ENCODE results near the gene UMPS. TPM values are rescaled to one million over a fixed set of nuclear protein-coding genes. Genes with fewer than 3 reads are reported as not detected.
"Not testable (repeated sequence)": the region's sequence is repeated elsewhere in the genome, so short reads cannot be mapped to it uniquely, and the experiment has no call there.

Gene UMPS
- polyA plus RNA-seq, 1 donor: 30.2 TPM

DNA sequence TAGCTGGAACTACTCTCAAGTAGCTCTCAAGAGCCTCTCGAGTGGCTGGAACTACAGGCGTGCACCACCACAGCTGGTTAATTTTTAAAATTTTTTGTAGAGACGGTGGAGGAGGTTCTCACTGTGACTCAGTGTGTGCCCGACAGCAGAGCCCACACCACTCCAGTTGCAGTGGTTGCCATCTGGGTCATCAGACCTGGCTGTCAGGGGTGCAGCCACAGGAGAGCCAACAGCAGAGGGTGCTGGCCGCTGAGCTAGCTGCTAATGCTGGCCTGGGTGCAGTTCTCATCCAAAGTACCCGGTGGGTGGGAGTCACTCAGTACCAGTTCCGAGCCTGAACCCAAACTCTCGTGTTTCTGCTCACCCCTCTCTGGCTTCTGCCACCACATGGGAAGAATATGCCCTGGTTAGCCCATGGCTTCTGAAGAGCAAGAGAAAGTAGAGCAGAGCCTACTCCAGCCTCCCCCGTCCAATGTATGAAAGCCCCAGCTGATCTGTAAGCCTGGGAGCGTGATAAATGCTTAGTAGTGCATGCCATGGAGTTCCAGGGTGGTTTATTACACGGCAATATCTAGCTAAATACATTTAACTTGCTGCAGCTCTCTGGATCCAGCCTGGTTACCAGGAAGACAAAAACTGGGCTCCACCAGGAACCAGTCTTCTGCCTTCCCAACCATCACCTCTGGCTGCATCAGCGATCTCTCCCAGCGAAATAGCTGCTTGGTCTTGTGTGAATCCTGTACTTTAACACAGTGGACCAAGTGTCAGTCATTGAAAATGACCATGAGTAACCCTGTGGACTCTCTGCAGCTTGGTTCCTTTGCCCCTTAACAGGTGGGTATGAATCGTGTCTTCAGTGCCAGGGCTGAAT, 17.1 kb downstream of the UMPS start:
- peaks cover 11% of the 10 kb centered on the region for H3K4me1 ChIP-seq (ENCODE audit: control insufficient read depth, insufficient read depth, low read length)
- H3K4me3 ChIP-seq (ENCODE audit: low read length): no peak overlapping the region
- DNase-seq: no peak
- peaks cover 39% of the 10 kb centered on the region for H3K36me3 ChIP-seq (ENCODE audit: control insufficient read depth, insufficient read depth, low read length)
- no peak overlapping the region for H3K27ac ChIP-seq (ENCODE audit: low read length)
- no peaks in the 10 kb centered on the region for H3K9me3 ChIP-seq (ENCODE audit: control insufficient read depth, low read depth, low read length)
- no peaks in the 10 kb centered on the region for H3K27me3 ChIP-seq (ENCODE audit: control insufficient read depth, insufficient read depth, low read length)
- no CpG with 5 or more reads among the region's 14 CpGs for WGBS (ENCODE audit: insufficient coverage, low lambda C conversion rate)

GRCh38 chr3:124748560-124749198, 18.4 kb downstream of the UMPS start:
- no peak for DNase-seq
- Histone ChIP-seq H3K27ac (ENCODE audit: low read length) (no peak overlapping the region), H3K4me1 (ENCODE audit: control insufficient read depth, insufficient read depth, low read length) (peaks cover 11% of the 10 kb centered on the region), H3K4me3 (ENCODE audit: low read length) (no peak overlapping the region), H3K9me3 (ENCODE audit: control insufficient read depth, low read depth, low read length) (no peaks in the 10 kb centered on the region), H3K36me3 (ENCODE audit: control insufficient read depth, insufficient read depth, low read length) (peaks cover 37% of the 10 kb centered on the region), H3K27me3 (ENCODE audit: control insufficient read depth, insufficient read depth, low read length) (no peaks in the 10 kb centered on the region)
- no CpG with 5 or more reads among the region's 8 CpGs for WGBS (ENCODE audit: insufficient coverage, low lambda C conversion rate)

GRCh38 chr3:124749877-124750276, 19.6 kb downstream of the UMPS start:
- peaks cover 25% of the 10 kb centered on the region for H3K36me3 ChIP-seq (ENCODE audit: control insufficient read depth, insufficient read depth, low read length)
- H3K27me3 ChIP-seq (ENCODE audit: control insufficient read depth, insufficient read depth, low read length); H3K27ac ChIP-seq (ENCODE audit: low read length); DNase-seq; H3K9me3 ChIP-seq (ENCODE audit: control insufficient read depth, low read depth, low read length); H3K4me3 ChIP-seq (ENCODE audit: low read length): not testable (repeated sequence)
- H3K4me1 ChIP-seq (ENCODE audit: control insufficient read depth, insufficient read depth, low read length): peaks cover 11% of the 10 kb centered on the region
- WGBS (ENCODE audit: insufficient coverage, low lambda C conversion rate): no CpG with 5 or more reads among the region's 27 CpGs

- no peak for DNase-seq
- H3K4me3 ChIP-seq (ENCODE audit: low read length): no peak overlapping the region
- H3K27me3 ChIP-seq (ENCODE audit: control insufficient read depth, insufficient read depth, low read length): no peaks in the 10 kb centered on the region
- WGBS (ENCODE audit: insufficient coverage, low lambda C conversion rate): no CpG with 5 or more reads among the region's 5 CpGs
- H3K27ac ChIP-seq (ENCODE audit: low read length): no peak overlapping the region
- H3K36me3 ChIP-seq (ENCODE audit: control insufficient read depth, insufficient read depth, low read length): peaks cover 11% of the 10 kb centered on the region
- no peaks in the 10 kb centered on the region for H3K4me1 ChIP-seq (ENCODE audit: control insufficient read depth, insufficient read depth, low read length)
- H3K9me3 ChIP-seq (ENCODE audit: control insufficient read depth, low read depth, low read length): no peaks in the 10 kb centered on the region
Measured at GRCh38 chr3:124751501-124751900, 21.2 kb downstream of the UMPS start.

DNA sequence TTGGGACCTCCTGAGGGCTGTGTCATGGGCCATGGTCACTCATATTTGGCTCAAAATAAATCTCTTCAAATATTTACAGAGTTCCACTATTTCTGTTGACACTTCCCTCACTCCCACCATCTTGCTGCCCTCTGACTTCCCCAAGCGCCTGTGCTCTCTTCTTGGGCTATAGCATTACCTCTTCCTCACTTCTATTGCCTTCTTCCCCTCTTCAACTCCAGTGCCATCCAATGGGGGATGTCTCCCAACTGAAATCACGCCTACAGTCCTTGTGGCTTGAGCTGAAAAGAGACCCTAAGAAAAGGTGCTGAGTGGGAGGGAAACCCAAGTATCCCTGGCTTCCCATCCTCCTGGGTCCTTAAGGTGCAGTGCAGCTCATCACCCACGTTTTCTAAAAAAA, 21.8 kb downstream of the UMPS start:
- H3K4me1 ChIP-seq (ENCODE audit: control insufficient read depth, insufficient read depth, low read length): no peaks in the 10 kb centered on the region

GRCh38 chr3:124757926-124758325, 27.7 kb downstream of the UMPS start:
- not testable (repeated sequence) for H3K4me3 ChIP-seq (ENCODE audit: low read length); H3K36me3 ChIP-seq (ENCODE audit: control insufficient read depth, insufficient read depth, low read length); H3K27ac ChIP-seq (ENCODE audit: low read length); H3K4me1 ChIP-seq (ENCODE audit: control insufficient read depth, insufficient read depth, low read length); H3K9me3 ChIP-seq (ENCODE audit: control insufficient read depth, low read depth, low read length); DNase-seq; H3K27me3 ChIP-seq (ENCODE audit: control insufficient read depth, insufficient read depth, low read length)
- WGBS (ENCODE audit: insufficient coverage, low lambda C conversion rate): no CpG with 5 or more reads among the region's 7 CpGs

More for the DNA sequence above, 21.8 kb downstream of the UMPS start:
- 100% methylated on average over 2 of the region's 3 CpGs for WGBS (ENCODE audit: insufficient coverage, low lambda C conversion rate)
- no peaks in the 10 kb centered on the region for H3K9me3 ChIP-seq (ENCODE audit: control insufficient read depth, low read depth, low read length)
- H3K27me3 ChIP-seq (ENCODE audit: control insufficient read depth, insufficient read depth, low read length): no peaks in the 10 kb centered on the region
- no peak overlapping the region for H3K27ac ChIP-seq (ENCODE audit: low read length)
- peaks cover 11% of the 10 kb centered on the region for H3K36me3 ChIP-seq (ENCODE audit: control insufficient read depth, insufficient read depth, low read length)
- no peak for DNase-seq
- H3K4me3 ChIP-seq (ENCODE audit: low read length): no peak overlapping the region

- WGBS (ENCODE audit: insufficient coverage, low lambda C conversion rate): no CpG with 5 or more reads among the region's 5 CpGs
Measured at GRCh38 chr3:124758851-124759635, 28.8 kb downstream of the UMPS start.

DNA sequence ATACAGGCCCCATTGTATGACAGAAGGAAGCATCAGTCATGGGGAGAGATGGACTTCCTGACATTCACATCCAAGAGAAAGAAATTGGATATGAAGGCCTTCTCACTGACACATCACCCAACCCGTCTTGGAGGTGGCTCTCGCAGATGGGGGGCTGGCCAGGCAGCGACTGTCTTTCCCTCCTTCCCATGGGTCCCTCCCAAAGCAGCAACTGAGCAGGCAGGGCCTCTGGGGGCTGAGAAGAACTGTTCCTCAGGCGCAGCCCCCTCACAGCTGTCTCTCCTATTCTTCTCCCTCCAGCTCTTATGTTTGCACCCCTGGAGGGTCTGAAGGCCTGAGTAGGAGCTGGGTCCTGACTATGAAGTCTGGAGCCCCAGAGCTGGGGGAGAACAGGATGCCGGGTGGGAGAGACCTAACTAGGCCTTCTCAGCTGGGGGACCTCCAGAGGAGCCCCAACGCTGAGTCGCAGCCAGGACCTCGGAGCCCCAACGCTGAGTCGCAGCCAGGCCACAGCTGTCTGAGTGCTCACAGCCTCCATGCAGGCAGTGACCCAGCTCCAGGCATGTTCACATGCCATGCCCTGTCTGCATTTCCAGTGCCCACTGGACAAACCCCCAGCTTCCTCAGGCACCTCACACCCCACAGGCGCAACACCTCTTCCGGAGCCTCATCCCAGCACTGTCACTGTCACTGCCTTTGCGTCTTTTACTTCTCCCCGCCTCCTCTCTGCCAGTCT, 29.6 kb downstream of the UMPS start:
- Histone ChIP-seq H3K36me3 (ENCODE audit: control insufficient read depth, insufficient read depth, low read length) (peaks cover 23% of the 10 kb centered on the region), H3K9me3 (ENCODE audit: control insufficient read depth, low read depth, low read length) (no peaks in the 10 kb centered on the region), H3K27ac (ENCODE audit: low read length) (no peak overlapping the region), H3K27me3 (ENCODE audit: control insufficient read depth, insufficient read depth, low read length) (no peaks in the 10 kb centered on the region), H3K4me1 (ENCODE audit: control insufficient read depth, insufficient read depth, low read length) (no peaks in the 10 kb centered on the region), H3K4me3 (ENCODE audit: low read length) (no peak overlapping the region)
- no CpG with 5 or more reads among the region's 14 CpGs for WGBS (ENCODE audit: insufficient coverage, low lambda C conversion rate)
- DNase-seq: no peak

More at GRCh38 chr3:124758851-124759635, 28.8 kb downstream of the UMPS start:
- H3K27me3 ChIP-seq (ENCODE audit: control insufficient read depth, insufficient read depth, low read length): no peaks in the 10 kb centered on the region
- no peak for DNase-seq
- peaks cover 15% of the 10 kb centered on the region for H3K36me3 ChIP-seq (ENCODE audit: control insufficient read depth, insufficient read depth, low read length)
- no peak overlapping the region for H3K27ac ChIP-seq (ENCODE audit: low read length)
- no peaks in the 10 kb centered on the region for H3K9me3 ChIP-seq (ENCODE audit: control insufficient read depth, low read depth, low read length)
- H3K4me1 ChIP-seq (ENCODE audit: control insufficient read depth, insufficient read depth, low read length): no peaks in the 10 kb centered on the region
- no peak overlapping the region for H3K4me3 ChIP-seq (ENCODE audit: low read length)

DNA sequence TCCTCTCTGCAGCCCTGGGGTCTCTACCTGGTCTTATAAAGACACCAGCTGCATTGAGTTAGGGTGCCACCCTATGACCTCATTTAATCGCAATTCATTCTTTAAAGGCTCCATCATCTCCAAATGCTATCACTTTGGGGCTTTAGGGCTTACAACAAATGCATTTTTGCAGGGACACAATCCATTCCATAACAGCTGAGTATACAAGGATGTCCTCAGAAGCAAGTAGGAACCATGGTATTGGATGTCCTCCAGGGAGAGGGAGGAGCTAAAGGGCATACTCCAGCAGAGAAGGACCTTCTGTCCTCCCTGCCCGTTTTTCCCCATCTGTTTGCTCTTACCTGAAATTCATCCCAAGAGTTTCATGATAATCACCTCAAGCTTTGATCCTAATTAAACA, 30.3 kb downstream of the UMPS start:
- no CpG with 5 or more reads among the region's 2 CpGs for WGBS (ENCODE audit: insufficient coverage, low lambda C conversion rate)
- Histone ChIP-seq H3K27me3 (ENCODE audit: control insufficient read depth, insufficient read depth, low read length) (no peaks in the 10 kb centered on the region), H3K27ac (ENCODE audit: low read length) (no peak overlapping the region), H3K36me3 (ENCODE audit: control insufficient read depth, insufficient read depth, low read length) (peaks cover 31% of the 10 kb centered on the region), H3K4me1 (ENCODE audit: control insufficient read depth, insufficient read depth, low read length) (no peaks in the 10 kb centered on the region), H3K9me3 (ENCODE audit: control insufficient read depth, low read depth, low read length) (no peaks in the 10 kb centered on the region), H3K4me3 (ENCODE audit: low read length) (no peak overlapping the region)
- no peak for DNase-seq

Measured in large intestine (tissue), 3 donors.